Ishikawa (cell line): ENCODE data around the gene HEBP2.

Experiments
- CEBPB ChIP-seq: IDR thresholded peaks from 2 replicates; pipeline ENCODE4 v1.6.1; 2012
- CREB1 ChIP-seq: IDR thresholded peaks from 2 replicates; pipeline ENCODE4 v1.6.1; 2012; ENCODE audit warnings: low read depth
- EGR1 ChIP-seq: IDR thresholded peaks from 2 replicates; pipeline ENCODE4 v1.6.1; 2012
- EP300 ChIP-seq: IDR thresholded peaks from 2 replicates; pipeline ENCODE4 v1.6.1; 2012; ENCODE audit warnings: borderline replicate concordance
- FOXM1 ChIP-seq: IDR thresholded peaks from 2 replicates; pipeline ENCODE4 v1.6.1; 2012; ENCODE audit warnings: low read depth, borderline replicate concordance
- MAX ChIP-seq: IDR thresholded peaks from 2 replicates; pipeline ENCODE4 v1.6.1; 2012
- NFIC ChIP-seq: IDR thresholded peaks from 2 replicates; pipeline ENCODE4 v1.6.1; 2012
- RAD21 ChIP-seq: IDR thresholded peaks from 2 replicates; pipeline ENCODE4 v1.6.1; 2012; ENCODE audit warnings: low read depth
- REST ChIP-seq: IDR thresholded peaks from 2 replicates; pipeline ENCODE4 v1.6.1; 2012; ENCODE audit warnings: low read depth, mild to moderate bottlenecking
- TAF1 ChIP-seq: IDR thresholded peaks from 2 replicates; pipeline ENCODE4 v1.6.1; 2012; ENCODE audit warnings: low read depth, mild to moderate bottlenecking
- TCF12 ChIP-seq: IDR thresholded peaks from 2 replicates; pipeline ENCODE4 v1.6.1; 2012; ENCODE audit warnings: low read depth
- TEAD4 ChIP-seq: IDR thresholded peaks from 2 replicates; pipeline ENCODE4 v1.6.1; 2012
- YY1 ChIP-seq: IDR thresholded peaks from 2 replicates; pipeline ENCODE4 v1.6.1; 2012; ENCODE audit warnings: low read depth
- ZBTB7A ChIP-seq: IDR thresholded peaks from 2 replicates; pipeline ENCODE4 v1.6.1; 2012; ENCODE audit warnings: low read depth
- TF ChIP-seq, protein P1 (sequence below): IDR thresholded peaks from 2 replicates; pipeline ENCODE4 v1.6.1; 2012

Gene HEBP2

DNA sequence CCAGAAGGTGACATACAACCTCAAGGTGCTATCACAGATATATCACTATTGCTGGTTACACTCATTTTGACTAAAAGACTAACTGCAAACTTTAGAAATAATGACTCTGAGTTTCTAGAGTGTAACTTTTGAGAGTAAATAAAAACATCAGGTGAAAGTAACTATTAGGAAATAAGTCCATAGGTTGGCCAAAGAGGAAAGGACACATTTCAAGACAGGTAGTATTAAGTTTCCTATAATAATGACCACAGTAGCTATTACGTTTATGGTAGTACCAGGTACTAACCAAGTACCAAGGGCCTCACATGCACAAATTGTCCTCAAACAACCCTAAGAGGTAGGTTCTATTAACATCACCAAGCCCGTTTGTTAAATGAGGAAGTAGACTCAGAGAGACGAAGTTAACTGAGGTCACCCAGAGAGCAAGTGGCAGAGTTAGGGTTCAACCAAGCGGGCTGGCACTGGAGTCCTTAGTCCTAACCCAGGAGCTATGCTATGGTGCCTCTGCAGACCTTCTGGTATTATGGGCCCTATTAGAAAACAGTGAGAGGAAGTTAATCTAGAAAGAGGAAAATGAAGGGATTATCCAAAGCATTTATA, 36.8 kb downstream of the HEBP2 start:
- TF ChIP-seq NFIC (no peak), CEBPB (no peak), RAD21 (no peak), EP300 (no peak), TAF1 (no peak), CREB1 (no peak), YY1 (no peak), EGR1 (no peak), MAX (no peak)
- TF ChIP-seq, protein P1, sequence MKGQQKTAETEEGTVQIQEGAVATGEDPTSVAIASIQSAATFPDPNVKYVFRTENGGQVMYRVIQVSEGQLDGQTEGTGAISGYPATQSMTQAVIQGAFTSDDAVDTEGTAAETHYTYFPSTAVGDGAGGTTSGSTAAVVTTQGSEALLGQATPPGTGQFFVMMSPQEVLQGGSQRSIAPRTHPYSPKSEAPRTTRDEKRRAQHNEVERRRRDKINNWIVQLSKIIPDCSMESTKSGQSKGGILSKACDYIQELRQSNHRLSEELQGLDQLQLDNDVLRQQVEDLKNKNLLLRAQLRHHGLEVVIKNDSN = no peak

GRCh38 chr6:138441965-138442364, 37.9 kb downstream of the HEBP2 start:
- TF ChIP-seq RAD21 (no peak), ZBTB7A (no peak), REST (no peak), CREB1 (no peak), EGR1 (no peak), TEAD4 (no peak), EP300 (no peak), FOXM1 (no peak), TCF12 (no peak), NFIC (no peak), MAX (no peak)
- TF ChIP-seq, protein P1 = no peak

GRCh38 chr6:138442663-138443062, 38.6 kb downstream of the HEBP2 start:
- TF ChIP-seq EGR1 = no peak
- TF ChIP-seq REST = no peak
- TF ChIP-seq CREB1 = no peak
- TF ChIP-seq TEAD4 = no peak
- no peak for TF ChIP-seq RAD21
- TF ChIP-seq, protein P1 = no peak
- TF ChIP-seq MAX = no peak
- no peak for TF ChIP-seq CEBPB
- no peak for TF ChIP-seq ZBTB7A
- no peak for TF ChIP-seq TAF1
- TF ChIP-seq FOXM1 = no peak
- no peak for TF ChIP-seq YY1

DNA sequence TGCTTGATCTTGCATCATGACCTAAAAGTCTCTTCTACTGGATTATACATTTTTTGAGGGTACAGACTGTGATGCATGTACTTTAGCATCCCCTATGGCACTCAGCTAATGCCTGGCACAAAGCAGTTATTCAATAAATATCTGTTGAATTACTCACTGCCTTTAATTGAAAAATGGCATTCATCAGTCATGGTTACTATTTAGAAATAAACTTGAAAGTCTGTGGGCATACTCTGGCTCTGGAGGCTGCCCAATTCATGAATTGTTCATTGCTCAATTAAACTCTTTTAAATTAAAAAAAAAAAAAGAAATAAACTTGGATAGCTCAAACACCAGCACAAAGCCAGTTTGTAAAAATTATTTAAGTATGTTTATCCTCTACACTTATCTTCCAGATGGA, 40.0 kb downstream of the HEBP2 start:
- no peak for TF ChIP-seq YY1
- TF ChIP-seq TCF12 = no peak
- no peak for TF ChIP-seq EGR1
- TF ChIP-seq EP300 = no peak
- TF ChIP-seq ZBTB7A = no peak
- TF ChIP-seq FOXM1 = no peak
- no peak for TF ChIP-seq TAF1
- no peak for TF ChIP-seq TEAD4
- no peak for TF ChIP-seq NFIC

- TF ChIP-seq EGR1 (no peak), ZBTB7A (no peak), TEAD4 (no peak), CEBPB (no peak), CREB1 (no peak), TCF12 (no peak), REST (no peak), FOXM1 (no peak)
Measured at GRCh38 chr6:138446821-138447220, 42.8 kb downstream of the HEBP2 start.
